ENCODE data around the gene ZNF594. TPM values are rescaled to one million over a fixed set of nuclear protein-coding genes. Genes with fewer than 3 reads are reported as not detected.
"Not testable (repeated sequence)": the region's sequence is repeated elsewhere in the genome, so short reads cannot be mapped to it uniquely, and the experiment has no call there.

The ZNF594 gene
- total RNA-seq: 10 to 100 TPM; 31.3 to 41.3 TPM
- polyA plus RNA-seq (ENCODE audit: insufficient read depth, low read depth, low replicate concordance): 5.8 TPM
- long read RNA-seq, donor 1, full-length matches to known transcripts: 8 of 8 reads
- long read RNA-seq, donor 1, partial matches to known transcripts: 0 of 8 reads
- long read RNA-seq, donor 1, other reads (novel, unspliced or antisense): 0 of 8 reads
- long read RNA-seq, donor 2, full-length matches to known transcripts: 4 of 4 reads
- long read RNA-seq, donor 2, partial matches to known transcripts: 0 of 4 reads
- long read RNA-seq, donor 2, other reads (novel, unspliced or antisense): 0 of 4 reads

- no peaks in the 10 kb centered on the region for H3K27me3 ChIP-seq
- TF ChIP-seq CTCF (IDR thresholded peaks at IDR 0.05) (peak; percentile 49 to 74 (median 60)), POLR2A (IDR thresholded peaks at IDR 0.05) (no peak)
- peaks cover 12% of the 10 kb centered on the region for H3K4me1 ChIP-seq
- H3K27ac ChIP-seq: peak within 1 kb of the TSS; percentile 41 to 78
- DNase-seq: peak; percentile 98
- H3K4me3 ChIP-seq: peak within 1 kb of the TSS; percentile 70 to 82
- no peaks in the 10 kb centered on the region for H3K9me3 ChIP-seq
- WGBS, 2 donors: 2% methylated on average over 24 to 50 of the region's 82 CpGs
- intact Hi-C loops (cut with DNase I; ENCODE audit: low total_unique reads): no loop called here
- H3K36me3 ChIP-seq (ENCODE audit: low read depth, missing control alignments): no peaks in the 10 kb centered on the region
Measured at GRCh38 chr17:5191541-5192417, at the start of gene ZNF594. TSS of gene ZNF594 (minus strand) at chr17:5191868. CDS start at chr17:5184256, 7,612 bp downstream.

- H3K27me3 ChIP-seq; H3K27ac ChIP-seq; H3K9me3 ChIP-seq; H3K4me3 ChIP-seq; H3K4me1 ChIP-seq; intact Hi-C loops (cut with DNase I; ENCODE audit: low total_unique reads); DNase-seq; H3K36me3 ChIP-seq (ENCODE audit: low read depth, missing control alignments): not testable (repeated sequence)
- 79 to 84% methylated on average over 7 of the region's 7 CpGs for WGBS, 2 donors
Measured at GRCh38 chr17:5239769-5240168, 48.1 kb upstream of the ZNF594 start.

GRCh38 chr17:5238333-5238732, 46.7 kb upstream of the ZNF594 start:
- no peaks in the 10 kb centered on the region for H3K9me3 ChIP-seq
- H3K36me3 ChIP-seq (ENCODE audit: low read depth, missing control alignments): no peaks in the 10 kb centered on the region
- no peak overlapping the region for H3K27ac ChIP-seq
- TF ChIP-seq CTCF (IDR thresholded peaks at IDR 0.05): no peak
- TF ChIP-seq POLR2A (IDR thresholded peaks at IDR 0.05): no peak
- intact Hi-C loops (cut with DNase I; ENCODE audit: low total_unique reads): no loop called here
- 69 to 75% methylated on average over 4 of the region's 4 CpGs for WGBS, 2 donors
- no peaks in the 10 kb centered on the region for H3K27me3 ChIP-seq
- no peak for DNase-seq
- H3K4me1 ChIP-seq: no peaks in the 10 kb centered on the region
- no peak overlapping the region for H3K4me3 ChIP-seq

- intact Hi-C loops (cut with DNase I; ENCODE audit: low total_unique reads): no loop called here
- TF ChIP-seq POLR2A (IDR thresholded peaks at IDR 0.05) (no peak), CTCF (IDR thresholded peaks at IDR 0.05) (peak in 2 of 3 experiments; percentile 33 to 49)
- WGBS, 2 donors: 42 to 47% methylated on average over 6 of the region's 6 CpGs
Measured at GRCh38 chr17:5237541-5238016, 45.9 kb upstream of the ZNF594 start.

GRCh38 chr17:5236938-5237540, 45.4 kb upstream of the ZNF594 start:
- H3K4me3 ChIP-seq: no peak overlapping the region
- no peaks in the 10 kb centered on the region for H3K9me3 ChIP-seq
- intact Hi-C loops (cut with DNase I; ENCODE audit: low total_unique reads): no loop called here
- 91% methylated on average over 3 of the region's 3 CpGs for WGBS, 2 donors
- no peaks in the 10 kb centered on the region for H3K36me3 ChIP-seq (ENCODE audit: low read depth, missing control alignments)
- TF ChIP-seq CTCF (IDR thresholded peaks at IDR 0.05) (no peak), POLR2A (IDR thresholded peaks at IDR 0.05) (no peak)
- no peaks in the 10 kb centered on the region for H3K4me1 ChIP-seq
- no peak for DNase-seq
- no peaks in the 10 kb centered on the region for H3K27me3 ChIP-seq
- H3K27ac ChIP-seq: no peak overlapping the region

More at GRCh38 chr17:5237541-5238016, 45.9 kb upstream of the ZNF594 start:
- Histone ChIP-seq H3K27me3 (no peaks in the 10 kb centered on the region), H3K36me3 (ENCODE audit: low read depth, missing control alignments) (no peaks in the 10 kb centered on the region), H3K9me3 (no peaks in the 10 kb centered on the region), H3K4me3 (no peak overlapping the region), H3K27ac (no peak overlapping the region), H3K4me1 (no peaks in the 10 kb centered on the region)
- peak; percentile 73 for DNase-seq

Measured in testis (tissue), 5 donors.